LNCAP (cell line): ENCODE data around the gene INS.

Experiments used
- CTCF ChIP-seq: fragments of 450-650 bp; IDR thresholded peaks from 2 replicates; pipeline ENCODE4 v1.5.1; 2017; ENCODE audit warnings: mild to moderate bottlenecking

INS gene

GRCh38 chr11:2128511-2129307 is 32.3 kb downstream of the INS start:
- no peak for TF ChIP-seq CTCF

GRCh38 chr11:2128130-2128510 is 32.9 kb downstream of the INS start:
- TF ChIP-seq CTCF = no peak

- TF ChIP-seq CTCF = no peak
Measured at GRCh38 chr11:2127482-2128129, 33.4 kb downstream of the INS start.

GRCh38 chr11:2126520-2127085 is 34.4 kb downstream of the INS start:
- TF ChIP-seq CTCF = no peak

- no peak for TF ChIP-seq CTCF
Measured at GRCh38 chr11:2123628-2123960, 37.4 kb downstream of the INS start.

GRCh38 chr11:2122907-2123627 is 37.9 kb downstream of the INS start:
- no peak for TF ChIP-seq CTCF

GRCh38 chr11:2122222-2122906 is 38.6 kb downstream of the INS start:
- TF ChIP-seq CTCF = no peak
